Central memory CD8-positive, alpha-beta T cell (primary cell): ENCODE measurements around the gene GLE1.

Source experiments
- ATAC-seq: fragments of 150-1000 bp; cut with Tn5 transposase; replicated peaks from 2 replicates; pipeline ENCODE4 v1.10.0; 2022; ENCODE audit warnings: mild to moderate bottlenecking, moderate FRiP score, moderate number of reproducible peaks; ENCODE audit not compliant: poor library complexity, severe bottlenecking; ENCODE audit errors: extremely low read depth
- DNase-seq, 2 donors: peaks; one replicate each; pipeline ENCODE4 v3.0.0; 2021; ENCODE audit warnings: low spot score in 2 of 2
- H3K27ac Mint-ChIP-seq: one replicate; pipeline ENCODE4 v1.8.0; 2022; ENCODE audit warnings: low read depth, mild to moderate bottlenecking, moderate library complexity, mixed read lengths
- H3K27me3 Mint-ChIP-seq: one replicate; pipeline ENCODE4 v1.8.0; 2022; ENCODE audit warnings: mixed read lengths
- H3K36me3 Mint-ChIP-seq: one replicate; pipeline ENCODE4 v1.8.0; 2022; ENCODE audit warnings: mild to moderate bottlenecking, moderate library complexity, mixed read lengths; ENCODE audit not compliant: insufficient read depth
- H3K4me1 Mint-ChIP-seq: one replicate; pipeline ENCODE4 v1.8.0; 2022; ENCODE audit warnings: mixed read lengths
- H3K4me3 Mint-ChIP-seq: one replicate; pipeline ENCODE4 v1.8.0; 2022; ENCODE audit warnings: mild to moderate bottlenecking, moderate library complexity, mixed read lengths
- H3K9me3 Mint-ChIP-seq: one replicate; pipeline ENCODE4 v1.8.0; 2022; ENCODE audit warnings: mixed read lengths

Gene GLE1

DNA sequence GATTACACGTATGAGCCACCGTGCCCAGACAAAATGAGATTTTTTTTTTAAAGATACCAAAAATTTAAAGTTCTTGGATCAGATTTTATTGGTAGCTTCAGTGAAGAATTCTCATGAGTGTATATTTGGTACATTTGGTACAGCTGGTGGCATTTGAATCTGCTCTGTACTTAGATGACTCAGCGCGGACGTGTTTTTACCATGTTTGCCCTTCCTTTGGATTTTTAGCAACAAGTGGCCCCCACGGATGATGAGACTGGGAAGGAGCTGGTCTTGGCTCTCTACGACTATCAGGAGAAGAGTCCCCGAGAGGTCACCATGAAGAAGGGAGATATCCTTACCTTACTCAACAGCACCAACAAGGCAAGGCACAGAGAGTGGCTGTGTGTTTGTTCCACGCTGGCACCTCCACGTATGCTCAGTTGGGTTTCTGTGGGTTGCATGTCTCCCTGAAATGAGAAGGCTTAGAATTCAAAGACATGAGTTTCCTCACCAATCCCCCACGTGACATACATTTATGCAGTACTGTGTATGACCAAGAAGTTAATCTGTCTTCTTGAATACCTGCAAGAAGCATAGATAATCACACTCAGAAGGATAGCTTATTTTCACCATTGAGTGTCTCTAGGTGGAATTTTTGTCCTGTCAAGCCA lies 84.2 kb downstream of the GLE1 start:
- Mint-ChIP-seq H3K27me3 (no peaks in the 10 kb centered on the region), H3K36me3 (peaks cover 90% of the 10 kb centered on the region)

More for the DNA sequence above, 84.2 kb downstream of the GLE1 start:
- ATAC-seq (no peak), DNase-seq (no peak)
- Mint-ChIP-seq H3K27ac (no peak overlapping the region), H3K9me3 (no peaks in the 10 kb centered on the region), H3K4me1 (peaks cover 5% of the 10 kb centered on the region), H3K4me3 (no peak overlapping the region)
